ENCODE data around the gene NUP98. TPM values are rescaled to one million over a fixed set of nuclear protein-coding genes. Genes with fewer than 3 reads are reported as not detected.
A peak's percentile ranks its signal among the peaks of the same experiment; 100 is the strongest.

NUP98 gene
- total and polyA plus RNA-seq, 4 donors, result 10.9 to 75.0 (median 43.9) TPM

DNA sequence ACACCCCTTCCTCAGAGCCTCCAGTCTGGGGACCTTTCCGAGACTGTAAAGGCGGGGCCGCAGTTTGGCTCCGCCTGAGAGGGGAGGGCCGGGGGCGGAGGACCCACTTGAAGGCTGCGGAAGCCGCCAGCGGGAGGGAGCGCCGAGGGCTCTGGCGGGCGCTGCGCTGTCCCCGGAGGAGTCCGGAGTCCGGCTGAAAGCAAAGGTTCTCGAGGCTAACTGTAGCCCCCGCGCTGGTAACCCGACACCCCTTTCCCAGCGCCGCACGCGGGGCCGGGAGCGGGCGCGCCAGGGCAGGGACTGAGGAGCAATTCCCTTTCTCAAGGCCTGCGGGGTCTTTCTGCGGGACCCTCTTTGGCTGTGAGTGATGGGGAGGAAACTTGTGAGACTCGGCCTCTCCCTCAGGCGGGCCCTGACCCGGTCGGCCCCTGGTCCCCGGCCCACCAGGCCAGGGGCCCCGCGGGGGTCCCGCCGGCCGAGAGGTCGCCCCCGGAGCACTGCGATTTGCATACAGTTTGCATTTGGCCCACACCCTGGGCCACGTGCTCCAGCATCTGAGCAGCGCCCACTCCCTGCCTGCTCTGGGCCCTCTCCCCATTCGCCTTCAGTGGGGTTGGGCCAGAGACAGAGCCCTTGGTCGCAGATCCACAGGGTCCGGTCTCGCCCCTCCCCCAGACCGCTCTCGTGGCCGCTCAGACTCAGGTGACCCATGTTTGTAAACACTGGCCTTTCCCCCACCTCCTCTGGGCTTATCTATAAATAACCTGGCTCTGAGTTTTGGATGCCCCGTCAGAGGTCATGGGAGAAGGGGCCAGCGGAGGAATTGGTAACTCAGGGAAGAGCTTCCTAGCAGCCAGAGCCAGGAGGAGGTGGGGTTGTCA is 155.0 kb downstream of the NUP98 start:
- Histone ChIP-seq H3K27ac (ENCODE audit: low read depth in 1 of 2, low read length in 2 of 2) (no peak overlapping the region), H3K9ac (ENCODE audit: low read depth in 1 of 2, low read length in 2 of 2) (peak overlapping the region in 1 of 2 donors; percentile 68), H3K9me3 (ENCODE audit: control insufficient read depth in 4 of 4, low read length in 3 of 4) (no peaks in the 10 kb centered on the region), H3K36me3 (ENCODE audit: control insufficient read depth in 4 of 4, insufficient read depth in 3 of 4, low read depth in 1 of 4, low read length in 3 of 4) (no peaks in the 10 kb centered on the region), H3K27me3 (ENCODE audit: control insufficient read depth in 4 of 4, insufficient read depth in 4 of 4, low read length in 3 of 4) (no peaks in the 10 kb centered on the region), H3K4me3 (ENCODE audit: low read depth in 1 of 3, low read length in 3 of 3) (peak overlapping the region; percentile 49 to 62 (median 55)), H3K4me1 (ENCODE audit: control insufficient read depth in 4 of 4, insufficient read depth in 4 of 4, low read length in 3 of 4) (peaks cover 6 to 20% (median 9%) of the 10 kb centered on the region in 4 donors)
- peak; percentile 83 for DNase-seq (ENCODE audit: low spot score)
- under 1% methylated on average over 55 of the region's 55 CpGs for WGBS
- TF ChIP-seq, protein P1, sequence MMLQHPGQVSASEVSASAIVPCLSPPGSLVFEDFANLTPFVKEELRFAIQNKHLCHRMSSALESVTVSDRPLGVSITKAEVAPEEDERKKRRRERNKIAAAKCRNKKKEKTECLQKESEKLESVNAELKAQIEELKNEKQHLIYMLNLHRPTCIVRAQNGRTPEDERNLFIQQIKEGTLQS (IDR thresholded peaks at IDR 0.05), result no peak
- no peak for TF ChIP-seq EGR1 (IDR thresholded peaks at IDR 0.05; ENCODE audit: low read depth in 2 of 2)
- no peak for TF ChIP-seq GABPA (IDR thresholded peaks at IDR 0.05 in 1 of 2, conservative IDR thresholded peaks at IDR 0.05 in 1 of 2)
- peak; percentile 12 to 35 for TF ChIP-seq HNF4A (conservative IDR thresholded peaks at IDR 0.05)
- no peak for TF ChIP-seq RAD21 (IDR thresholded peaks at IDR 0.05)
- TF ChIP-seq SP1 (IDR thresholded peaks at IDR 0.05), result peak; percentile 53
- peak; percentile 21 to 69 for TF ChIP-seq RXRA (IDR thresholded peaks at IDR 0.05)
- no peak for TF ChIP-seq YY1 (IDR thresholded peaks at IDR 0.05)
- TF ChIP-seq, protein P2, sequence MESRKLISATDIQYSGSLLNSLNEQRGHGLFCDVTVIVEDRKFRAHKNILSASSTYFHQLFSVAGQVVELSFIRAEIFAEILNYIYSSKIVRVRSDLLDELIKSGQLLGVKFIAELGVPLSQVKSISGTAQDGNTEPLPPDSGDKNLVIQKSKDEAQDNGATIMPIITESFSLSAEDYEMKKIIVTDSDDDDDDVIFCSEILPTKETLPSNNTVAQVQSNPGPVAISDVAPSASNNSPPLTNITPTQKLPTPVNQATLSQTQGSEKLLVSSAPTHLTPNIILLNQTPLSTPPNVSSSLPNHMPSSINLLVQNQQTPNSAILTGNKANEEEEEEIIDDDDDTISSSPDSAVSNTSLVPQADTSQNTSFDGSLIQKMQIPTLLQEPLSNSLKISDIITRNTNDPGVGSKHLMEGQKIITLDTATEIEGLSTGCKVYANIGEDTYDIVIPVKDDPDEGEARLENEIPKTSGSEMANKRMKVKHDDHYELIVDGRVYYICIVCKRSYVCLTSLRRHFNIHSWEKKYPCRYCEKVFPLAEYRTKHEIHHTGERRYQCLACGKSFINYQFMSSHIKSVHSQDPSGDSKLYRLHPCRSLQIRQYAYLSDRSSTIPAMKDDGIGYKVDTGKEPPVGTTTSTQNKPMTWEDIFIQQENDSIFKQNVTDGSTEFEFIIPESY (IDR thresholded peaks at IDR 0.05), result no peak
- TF ChIP-seq HNF4G (IDR thresholded peaks at IDR 0.05), result peak; percentile 12
- TF ChIP-seq, protein P3, sequence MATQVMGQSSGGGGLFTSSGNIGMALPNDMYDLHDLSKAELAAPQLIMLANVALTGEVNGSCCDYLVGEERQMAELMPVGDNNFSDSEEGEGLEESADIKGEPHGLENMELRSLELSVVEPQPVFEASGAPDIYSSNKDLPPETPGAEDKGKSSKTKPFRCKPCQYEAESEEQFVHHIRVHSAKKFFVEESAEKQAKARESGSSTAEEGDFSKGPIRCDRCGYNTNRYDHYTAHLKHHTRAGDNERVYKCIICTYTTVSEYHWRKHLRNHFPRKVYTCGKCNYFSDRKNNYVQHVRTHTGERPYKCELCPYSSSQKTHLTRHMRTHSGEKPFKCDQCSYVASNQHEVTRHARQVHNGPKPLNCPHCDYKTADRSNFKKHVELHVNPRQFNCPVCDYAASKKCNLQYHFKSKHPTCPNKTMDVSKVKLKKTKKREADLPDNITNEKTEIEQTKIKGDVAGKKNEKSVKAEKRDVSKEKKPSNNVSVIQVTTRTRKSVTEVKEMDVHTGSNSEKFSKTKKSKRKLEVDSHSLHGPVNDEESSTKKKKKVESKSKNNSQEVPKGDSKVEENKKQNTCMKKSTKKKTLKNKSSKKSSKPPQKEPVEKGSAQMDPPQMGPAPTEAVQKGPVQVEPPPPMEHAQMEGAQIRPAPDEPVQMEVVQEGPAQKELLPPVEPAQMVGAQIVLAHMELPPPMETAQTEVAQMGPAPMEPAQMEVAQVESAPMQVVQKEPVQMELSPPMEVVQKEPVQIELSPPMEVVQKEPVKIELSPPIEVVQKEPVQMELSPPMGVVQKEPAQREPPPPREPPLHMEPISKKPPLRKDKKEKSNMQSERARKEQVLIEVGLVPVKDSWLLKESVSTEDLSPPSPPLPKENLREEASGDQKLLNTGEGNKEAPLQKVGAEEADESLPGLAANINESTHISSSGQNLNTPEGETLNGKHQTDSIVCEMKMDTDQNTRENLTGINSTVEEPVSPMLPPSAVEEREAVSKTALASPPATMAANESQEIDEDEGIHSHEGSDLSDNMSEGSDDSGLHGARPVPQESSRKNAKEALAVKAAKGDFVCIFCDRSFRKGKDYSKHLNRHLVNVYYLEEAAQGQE (IDR thresholded peaks at IDR 0.05), result no peak
- no peak for TF ChIP-seq FOXA1 (IDR thresholded peaks at IDR 0.05)

DNA sequence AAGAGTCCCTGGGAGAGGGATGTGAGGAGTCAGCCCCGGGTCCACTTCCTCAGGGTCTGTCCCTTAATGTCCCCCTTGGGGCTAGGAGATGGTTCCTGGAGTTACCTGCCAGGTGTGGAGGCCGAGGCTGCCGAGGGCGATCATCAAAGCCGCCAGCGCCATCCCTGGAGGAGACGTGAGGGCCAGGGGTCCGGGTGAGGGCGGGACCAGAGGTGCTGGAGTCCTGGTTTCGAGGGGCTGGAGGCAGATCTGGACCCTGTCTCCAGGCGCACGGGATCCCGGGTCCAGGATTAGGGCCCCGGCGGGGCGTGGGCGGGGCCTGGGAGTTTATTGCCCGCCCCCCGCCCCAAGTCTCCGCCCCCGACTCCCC is 155.7 kb downstream of the NUP98 start, which contains the start of gene ART5:
Gene ART5 (minus strand): TSS at position 292 of the 370 bp plus-strand sequence. CDS start 130 bp downstream, at position 162.
- no peaks in the 10 kb centered on the region for H3K36me3 ChIP-seq (ENCODE audit: control insufficient read depth in 4 of 4, insufficient read depth in 3 of 4, low read depth in 1 of 4, low read length in 3 of 4)
- WGBS, result 34% methylated on average over 21 of the region's 21 CpGs
- peak within 1 kb of the TSS; percentile 49 to 62 (median 55) for H3K4me3 ChIP-seq (ENCODE audit: low read depth in 1 of 3, low read length in 3 of 3)
- no peak for DNase-seq (ENCODE audit: low spot score)
- no peaks in the 10 kb centered on the region for H3K9me3 ChIP-seq (ENCODE audit: control insufficient read depth in 4 of 4, low read length in 3 of 4)
- peak within 1 kb of the TSS in 1 of 2 donors; percentile 68 for H3K9ac ChIP-seq (ENCODE audit: low read depth in 1 of 2, low read length in 2 of 2)
- no peaks in the 10 kb centered on the region for H3K27me3 ChIP-seq (ENCODE audit: control insufficient read depth in 4 of 4, insufficient read depth in 4 of 4, low read length in 3 of 4)
- TF ChIP-seq FOXA1 (IDR thresholded peaks at IDR 0.05) (no peak), EGR1 (IDR thresholded peaks at IDR 0.05; ENCODE audit: low read depth in 2 of 2) (no peak), HNF4G (IDR thresholded peaks at IDR 0.05) (no peak), SP1 (IDR thresholded peaks at IDR 0.05) (no peak), HNF4A (conservative IDR thresholded peaks at IDR 0.05) (no peak), RAD21 (IDR thresholded peaks at IDR 0.05) (no peak), GABPA (IDR thresholded peaks at IDR 0.05 in 1 of 2, conservative IDR thresholded peaks at IDR 0.05 in 1 of 2) (no peak), JUND (IDR thresholded peaks at IDR 0.05) (no peak), TAF1 (conservative IDR thresholded peaks at IDR 0.05) (no peak), YY1 (IDR thresholded peaks at IDR 0.05) (no peak), FOXA2 (IDR thresholded peaks at IDR 0.05) (no peak)
- TF ChIP-seq, protein P3 (IDR thresholded peaks at IDR 0.05), result no peak
- TF ChIP-seq, protein P1 (IDR thresholded peaks at IDR 0.05), result no peak
- H3K27ac ChIP-seq (ENCODE audit: low read depth in 1 of 2, low read length in 2 of 2), result no peak within 1 kb of the TSS
- peaks cover 6 to 20% (median 9%) of the 10 kb centered on the region in 4 donors for H3K4me1 ChIP-seq (ENCODE audit: control insufficient read depth in 4 of 4, insufficient read depth in 4 of 4, low read length in 3 of 4)
